ENCODE data around the gene OBP2B. TPM values are rescaled to one million over a fixed set of nuclear protein-coding genes. Genes with fewer than 3 reads are reported as not detected.

OBP2B gene
- total RNA-seq, 1 experiment from 2014 or later = not detected

DNA sequence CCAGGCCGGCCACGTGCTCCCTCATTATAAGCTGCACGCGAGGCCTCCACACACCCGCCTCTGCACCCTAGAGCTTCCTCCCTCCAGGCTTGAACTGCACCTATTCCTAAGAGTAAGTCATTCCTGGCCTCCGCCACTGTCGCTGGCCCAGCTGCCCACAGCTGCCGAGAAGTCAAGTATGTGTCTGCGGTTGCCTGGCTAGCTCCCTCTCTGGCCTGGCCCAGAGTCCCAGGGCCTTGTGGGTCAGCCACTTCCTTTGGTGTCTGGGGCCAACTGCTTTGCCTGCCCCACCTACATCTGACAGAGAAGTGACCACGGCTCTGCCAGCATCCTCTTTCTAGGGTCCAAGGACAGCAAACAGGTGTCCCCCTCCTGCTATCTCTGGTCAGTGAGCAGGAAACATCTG is 47.6 kb upstream of the OBP2B start:
- peaks cover 21% of the 10 kb centered on the region for H3K4me1 ChIP-seq (replicated peaks; ENCODE audit: insufficient read depth)
- TF ChIP-seq, protein P1, sequence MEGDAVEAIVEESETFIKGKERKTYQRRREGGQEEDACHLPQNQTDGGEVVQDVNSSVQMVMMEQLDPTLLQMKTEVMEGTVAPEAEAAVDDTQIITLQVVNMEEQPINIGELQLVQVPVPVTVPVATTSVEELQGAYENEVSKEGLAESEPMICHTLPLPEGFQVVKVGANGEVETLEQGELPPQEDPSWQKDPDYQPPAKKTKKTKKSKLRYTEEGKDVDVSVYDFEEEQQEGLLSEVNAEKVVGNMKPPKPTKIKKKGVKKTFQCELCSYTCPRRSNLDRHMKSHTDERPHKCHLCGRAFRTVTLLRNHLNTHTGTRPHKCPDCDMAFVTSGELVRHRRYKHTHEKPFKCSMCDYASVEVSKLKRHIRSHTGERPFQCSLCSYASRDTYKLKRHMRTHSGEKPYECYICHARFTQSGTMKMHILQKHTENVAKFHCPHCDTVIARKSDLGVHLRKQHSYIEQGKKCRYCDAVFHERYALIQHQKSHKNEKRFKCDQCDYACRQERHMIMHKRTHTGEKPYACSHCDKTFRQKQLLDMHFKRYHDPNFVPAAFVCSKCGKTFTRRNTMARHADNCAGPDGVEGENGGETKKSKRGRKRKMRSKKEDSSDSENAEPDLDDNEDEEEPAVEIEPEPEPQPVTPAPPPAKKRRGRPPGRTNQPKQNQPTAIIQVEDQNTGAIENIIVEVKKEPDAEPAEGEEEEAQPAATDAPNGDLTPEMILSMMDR (conservative IDR thresholded peaks at IDR 0.05) = no peak
- TF ChIP-seq EZH2 (IDR thresholded peaks at IDR 0.05; ENCODE audit: low read depth) = no peak
- H2AFZ ChIP-seq = no peak overlapping the region
- DNase-seq = no peak
- H3K79me2 ChIP-seq (ENCODE audit: low read depth) = no peaks in the 10 kb centered on the region
- no peak overlapping the region for H3K4me2 ChIP-seq
- no peak overlapping the region for H3K4me3 ChIP-seq
- ChIA-PET CTCF (no interaction called here), POLR2A (ENCODE audit: unreplicated experiment) (interaction anchor here (0.5 to 0.6 kb wide), 2 partner anchors 9 to 19 kb away, joined by 3 to 9 read pairs; no protein-coding TSS in a partner anchor)
- no peak overlapping the region for H3K27ac ChIP-seq
- no peaks in the 10 kb centered on the region for H3K9me3 ChIP-seq (ENCODE audit: insufficient read depth, low read depth)
- no TSS peak for BruUV-seq (replicated peaks)
- no peaks in the 10 kb centered on the region for H3K27me3 ChIP-seq (ENCODE audit: insufficient read depth, low read depth)
- intact Hi-C loops (cut with micrococcal nuclease; ENCODE audit: unreplicated experiment) = no loop called here
- H4K20me1 ChIP-seq (ENCODE audit: insufficient read depth) = no peaks in the 10 kb centered on the region
- H3K36me3 ChIP-seq (ENCODE audit: low read depth) = no peaks in the 10 kb centered on the region
- peaks cover 19% of the 10 kb centered on the region for H3F3A ChIP-seq (ENCODE audit: insufficient read depth, low read depth)
- no peaks in the 10 kb centered on the region for H3K9me2 ChIP-seq (ENCODE audit: insufficient read depth)

GRCh38 chr9:133256136-133256461 is 47.0 kb upstream of the OBP2B start:
- ChIA-PET POLR2A (ENCODE audit: unreplicated experiment) (interaction anchor here (0.6 kb wide), 1 partner anchor 10 kb away, joined by 3 read pairs; no protein-coding TSS in a partner anchor), CTCF (no interaction called here)
- H3K27ac ChIP-seq = no peak overlapping the region
- TF ChIP-seq, protein P1 (conservative IDR thresholded peaks at IDR 0.05) = no peak
- no peak for TF ChIP-seq EZH2 (IDR thresholded peaks at IDR 0.05; ENCODE audit: low read depth)
- no peaks in the 10 kb centered on the region for H4K20me1 ChIP-seq (ENCODE audit: insufficient read depth)
- H3K36me3 ChIP-seq (ENCODE audit: low read depth) = no peaks in the 10 kb centered on the region
- H3F3A ChIP-seq (ENCODE audit: insufficient read depth, low read depth) = peaks cover 25% of the 10 kb centered on the region
- H3K4me3 ChIP-seq = no peak overlapping the region
- no TSS peak for BruUV-seq (replicated peaks)
- peaks cover 27% of the 10 kb centered on the region for H3K4me1 ChIP-seq (replicated peaks; ENCODE audit: insufficient read depth)
- DNase-seq = no peak
- no peaks in the 10 kb centered on the region for H3K27me3 ChIP-seq (ENCODE audit: insufficient read depth, low read depth)
- no peaks in the 10 kb centered on the region for H3K9me3 ChIP-seq (ENCODE audit: insufficient read depth, low read depth)
- intact Hi-C loops (cut with micrococcal nuclease; ENCODE audit: unreplicated experiment) = no loop called here
- H3K9me2 ChIP-seq (ENCODE audit: insufficient read depth) = no peaks in the 10 kb centered on the region
- no peak overlapping the region for H3K4me2 ChIP-seq
- no peak overlapping the region for H2AFZ ChIP-seq
- H3K79me2 ChIP-seq (ENCODE audit: low read depth) = no peaks in the 10 kb centered on the region

GRCh38 chr9:133255371-133256135 is 46.5 kb upstream of the OBP2B start:
- Histone ChIP-seq H4K20me1 (ENCODE audit: insufficient read depth) (no peaks in the 10 kb centered on the region), H3K79me2 (ENCODE audit: low read depth) (no peaks in the 10 kb centered on the region), H3F3A (ENCODE audit: insufficient read depth, low read depth) (peaks cover 31% of the 10 kb centered on the region), H3K4me3 (no peak overlapping the region), H3K9me3 (ENCODE audit: insufficient read depth, low read depth) (no peaks in the 10 kb centered on the region), H3K27me3 (ENCODE audit: insufficient read depth, low read depth) (no peaks in the 10 kb centered on the region), H3K9me2 (ENCODE audit: insufficient read depth) (no peaks in the 10 kb centered on the region), H3K27ac (no peak overlapping the region), H3K36me3 (ENCODE audit: low read depth) (no peaks in the 10 kb centered on the region), H2AFZ (no peak overlapping the region), H3K4me1 (replicated peaks; ENCODE audit: insufficient read depth) (peaks cover 32% of the 10 kb centered on the region), H3K4me2 (no peak overlapping the region)
- no peak for DNase-seq
- CTCF ChIA-PET = no interaction called here
- POLR2A ChIA-PET (ENCODE audit: unreplicated experiment) = no interaction called here
- no peak for TF ChIP-seq EZH2 (IDR thresholded peaks at IDR 0.05; ENCODE audit: low read depth)
- TF ChIP-seq, protein P1 (conservative IDR thresholded peaks at IDR 0.05) = no peak
- BruUV-seq (replicated peaks) = no TSS peak
- intact Hi-C loops (cut with micrococcal nuclease; ENCODE audit: unreplicated experiment) = no loop called here

Measured in PC-9 (cell line).